Loucy (cell line): ENCODE results near the gene PRR5L.
A peak's percentile ranks its signal among the peaks of the same experiment; 100 is the strongest.

Source experiments
- H2AFZ ChIP-seq: fragments of 200-600 bp; sonication (generic); 2 replicates; pipeline ENCODE4 v1.6.0; 2016; ENCODE audit warnings: antibody characterized with exemption, mild to moderate bottlenecking, low read length, moderate library complexity
- H3F3A ChIP-seq: fragments of 200-600 bp; 2 replicates; pipeline ENCODE4 v1.6.0; 2016; ENCODE audit warnings: antibody characterized with exemption, low read depth, mild to moderate bottlenecking
- H3K27me3 ChIP-seq: fragments of 200-600 bp; sonication (generic); 2 replicates; pipeline ENCODE4 v1.6.1; 2014; ENCODE audit warnings: low read length, mild to moderate bottlenecking; ENCODE audit not compliant: insufficient read depth, poor library complexity, severe bottlenecking
- H3K36me3 ChIP-seq: fragments of 200-600 bp; sonication (generic); 2 replicates; pipeline ENCODE4 v1.6.1; 2016; ENCODE audit warnings: low read length; ENCODE audit not compliant: insufficient read depth
- H3K4me1 ChIP-seq: fragments of 200-600 bp; sonication (generic); 2 replicates; pipeline ENCODE4 v1.5.1; 2014; ENCODE audit warnings: low read length, mild to moderate bottlenecking; ENCODE audit not compliant: insufficient read depth, poor library complexity, severe bottlenecking
- H3K4me2 ChIP-seq: fragments of 200-600 bp; sonication (generic); 2 replicates; pipeline ENCODE4 v1.6.0; 2014; ENCODE audit warnings: antibody characterized with exemption, low read length, low read depth, mild to moderate bottlenecking; ENCODE audit not compliant: poor library complexity, severe bottlenecking
- H3K4me3 ChIP-seq: fragments of 200-600 bp; sonication (generic); 2 replicates; pipeline ENCODE4 v1.5.1; 2014; ENCODE audit warnings: low read length, mild to moderate bottlenecking, mixed read lengths; ENCODE audit not compliant: poor library complexity, severe bottlenecking
- H3K79me2 ChIP-seq: fragments of 200-600 bp; sonication (generic); 2 replicates; pipeline ENCODE4 v1.6.1; 2014; ENCODE audit warnings: low read length; ENCODE audit not compliant: insufficient read depth
- H3K9ac ChIP-seq: fragments of 200-600 bp; sonication (generic); 2 replicates; pipeline ENCODE4 v1.6.0; 2014; ENCODE audit warnings: mild to moderate bottlenecking, low read depth, low read length, moderate library complexity; ENCODE audit not compliant: poor library complexity, severe bottlenecking
- H3K9me2 ChIP-seq: fragments of 200-600 bp; sonication (generic); replicated peaks from 2 replicates; pipeline ENCODE4 v1.6.1; 2016; ENCODE audit warnings: low read depth, low read length, mixed read lengths
- H3K9me3 ChIP-seq: fragments of 200-600 bp; sonication (generic); 2 replicates; pipeline ENCODE4 v1.6.1; 2014; ENCODE audit warnings: mild to moderate bottlenecking, antibody characterized with exemption, low read length, low read depth; ENCODE audit not compliant: insufficient read depth
- H4K20me1 ChIP-seq: fragments of 200-600 bp; sonication (generic); 2 replicates; pipeline ENCODE4 v1.6.0; 2014; ENCODE audit warnings: antibody characterized with exemption, low read length, mild to moderate bottlenecking; ENCODE audit not compliant: insufficient read depth, poor library complexity, severe bottlenecking
- EZH2phosphoT487 ChIP-seq: fragments of 200-600 bp; IDR thresholded peaks from 2 replicates; pipeline ENCODE4 v1.6.1; 2018; ENCODE audit warnings: antibody characterized with exemption, mild to moderate bottlenecking, moderate library complexity, borderline replicate concordance
- TF ChIP-seq, protein P1 (sequence below): fragments of 200-600 bp; sonication (generic); conservative IDR thresholded peaks from 2 replicates; pipeline ENCODE4 v1.5.1; 2014; ENCODE audit warnings: mild to moderate bottlenecking, antibody characterized with exemption, low read length

The PRR5L gene

DNA sequence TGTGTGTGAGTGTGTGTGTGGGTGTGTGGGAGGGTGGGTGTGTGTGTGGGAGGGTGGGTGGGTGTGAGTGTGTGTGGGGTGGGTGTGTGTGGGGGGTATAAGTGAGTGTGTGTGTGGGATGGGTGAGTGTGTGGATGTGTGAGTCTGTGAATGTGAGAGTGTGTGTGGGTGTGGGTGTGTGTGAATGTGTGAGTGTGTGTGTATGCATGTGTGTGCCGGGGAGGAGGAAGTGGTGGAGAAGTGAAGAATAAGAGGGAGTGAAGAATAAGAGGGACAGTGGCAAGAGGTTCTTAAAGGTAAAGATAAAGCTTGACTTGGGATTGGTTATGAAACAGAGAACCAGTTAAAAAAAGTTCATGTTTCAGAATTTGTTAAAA, 54.0 kb downstream of the PRR5L start:
- no peaks in the 10 kb centered on the region for H3K79me2 ChIP-seq
- H3K4me2 ChIP-seq: no peak overlapping the region
- no peaks in the 10 kb centered on the region for H3F3A ChIP-seq
- H3K9me2 ChIP-seq: no peaks in the 10 kb centered on the region
- no peak overlapping the region for H2AFZ ChIP-seq
- H3K9ac ChIP-seq: no peak overlapping the region
- H3K36me3 ChIP-seq: no peaks in the 10 kb centered on the region
- no peak for TF ChIP-seq EZH2phosphoT487
- TF ChIP-seq, protein P1, sequence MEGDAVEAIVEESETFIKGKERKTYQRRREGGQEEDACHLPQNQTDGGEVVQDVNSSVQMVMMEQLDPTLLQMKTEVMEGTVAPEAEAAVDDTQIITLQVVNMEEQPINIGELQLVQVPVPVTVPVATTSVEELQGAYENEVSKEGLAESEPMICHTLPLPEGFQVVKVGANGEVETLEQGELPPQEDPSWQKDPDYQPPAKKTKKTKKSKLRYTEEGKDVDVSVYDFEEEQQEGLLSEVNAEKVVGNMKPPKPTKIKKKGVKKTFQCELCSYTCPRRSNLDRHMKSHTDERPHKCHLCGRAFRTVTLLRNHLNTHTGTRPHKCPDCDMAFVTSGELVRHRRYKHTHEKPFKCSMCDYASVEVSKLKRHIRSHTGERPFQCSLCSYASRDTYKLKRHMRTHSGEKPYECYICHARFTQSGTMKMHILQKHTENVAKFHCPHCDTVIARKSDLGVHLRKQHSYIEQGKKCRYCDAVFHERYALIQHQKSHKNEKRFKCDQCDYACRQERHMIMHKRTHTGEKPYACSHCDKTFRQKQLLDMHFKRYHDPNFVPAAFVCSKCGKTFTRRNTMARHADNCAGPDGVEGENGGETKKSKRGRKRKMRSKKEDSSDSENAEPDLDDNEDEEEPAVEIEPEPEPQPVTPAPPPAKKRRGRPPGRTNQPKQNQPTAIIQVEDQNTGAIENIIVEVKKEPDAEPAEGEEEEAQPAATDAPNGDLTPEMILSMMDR: no peak
- no peak overlapping the region for H3K4me3 ChIP-seq
- no peaks in the 10 kb centered on the region for H3K27me3 ChIP-seq
- H3K4me1 ChIP-seq: peaks cover 27% of the 10 kb centered on the region
- H4K20me1 ChIP-seq: no peaks in the 10 kb centered on the region
- no peaks in the 10 kb centered on the region for H3K9me3 ChIP-seq

DNA sequence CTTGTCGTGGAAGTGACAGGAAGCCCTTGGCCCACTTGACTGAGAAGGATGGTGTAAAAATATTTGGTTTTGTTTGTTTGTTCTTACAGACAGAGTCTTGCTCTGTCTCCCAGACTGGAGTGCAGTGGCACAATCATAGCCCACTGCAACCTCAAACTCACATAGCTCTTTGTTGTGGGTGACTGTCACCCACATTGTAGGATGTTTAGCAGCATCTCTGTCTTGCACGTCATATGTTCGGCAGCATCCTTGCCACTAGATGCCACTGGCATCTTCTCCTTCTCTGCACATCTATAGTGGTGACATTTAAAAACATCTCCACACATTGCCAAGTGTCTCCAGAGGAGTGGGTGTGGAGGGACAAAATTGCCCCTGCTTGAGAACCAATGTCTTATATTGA, 56.8 kb downstream of the PRR5L start:
- Histone ChIP-seq H3K4me2 (peak overlapping the region; percentile 13), H3K9me2 (no peaks in the 10 kb centered on the region), H3K79me2 (no peaks in the 10 kb centered on the region), H2AFZ (no peak overlapping the region), H3F3A (0 out of 2 replicates have a peak, but pooled peaks cover 3% of the 10 kb centered on the region), H4K20me1 (no peaks in the 10 kb centered on the region), H3K9ac (no peak overlapping the region), H3K4me1 (peaks cover 53% of the 10 kb centered on the region), H3K9me3 (no peaks in the 10 kb centered on the region), H3K4me3 (no peak overlapping the region), H3K36me3 (no peaks in the 10 kb centered on the region), H3K27me3 (no peaks in the 10 kb centered on the region)
- TF ChIP-seq, protein P1: peak; percentile 65
- no peak for TF ChIP-seq EZH2phosphoT487

DNA sequence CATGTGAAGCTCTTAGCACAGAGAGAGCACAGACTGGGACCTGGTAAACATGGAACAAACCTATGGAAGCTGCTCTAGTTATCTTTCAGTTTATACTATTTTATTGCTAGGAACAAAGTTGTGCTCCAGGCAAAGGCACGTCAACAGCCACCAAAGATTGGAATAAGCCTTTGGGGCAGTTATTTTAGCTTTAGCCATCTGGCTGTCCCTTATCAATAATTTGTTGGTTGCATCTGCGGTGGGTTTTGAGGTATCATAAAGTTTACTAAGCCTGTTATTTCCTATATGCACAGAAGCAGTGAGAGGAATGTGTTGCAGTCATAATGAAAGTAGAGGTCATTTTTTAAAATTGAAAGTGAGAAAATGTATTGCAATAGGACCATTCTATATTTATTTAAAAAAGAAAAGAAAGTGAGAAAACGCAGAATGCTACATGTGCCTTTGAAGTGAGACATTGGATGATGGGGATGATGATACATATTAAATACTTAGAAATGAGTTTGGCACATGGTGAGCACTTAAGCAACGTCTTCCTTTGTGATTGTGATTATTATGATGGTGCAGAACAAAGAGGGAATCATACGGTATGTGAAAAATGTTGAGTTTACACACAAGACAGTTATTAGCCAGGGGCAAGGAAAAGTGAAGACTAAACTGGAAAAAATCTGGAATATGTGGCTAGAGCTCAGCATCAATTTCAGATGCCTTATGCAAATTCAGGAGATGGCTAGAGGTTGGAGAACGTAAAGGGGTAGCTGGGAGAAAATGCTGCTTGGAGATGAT, 58.3 kb downstream of the PRR5L start:
- Histone ChIP-seq H3K79me2 (no peaks in the 10 kb centered on the region), H2AFZ (no peak overlapping the region), H3K4me1 (peaks cover 67% of the 10 kb centered on the region), H4K20me1 (no peaks in the 10 kb centered on the region), H3K27me3 (no peaks in the 10 kb centered on the region), H3K9me3 (no peaks in the 10 kb centered on the region), H3F3A (0 out of 2 replicates have a peak, but pooled peaks cover 3% of the 10 kb centered on the region), H3K9ac (no peak overlapping the region), H3K4me2 (peak overlapping the region; percentile 29), H3K4me3 (no peak overlapping the region), H3K36me3 (no peaks in the 10 kb centered on the region), H3K9me2 (no peaks in the 10 kb centered on the region)
- TF ChIP-seq EZH2phosphoT487: no peak
- TF ChIP-seq, protein P1: no peak
